ENCODE results near the gene PLXNA4.

DNA sequence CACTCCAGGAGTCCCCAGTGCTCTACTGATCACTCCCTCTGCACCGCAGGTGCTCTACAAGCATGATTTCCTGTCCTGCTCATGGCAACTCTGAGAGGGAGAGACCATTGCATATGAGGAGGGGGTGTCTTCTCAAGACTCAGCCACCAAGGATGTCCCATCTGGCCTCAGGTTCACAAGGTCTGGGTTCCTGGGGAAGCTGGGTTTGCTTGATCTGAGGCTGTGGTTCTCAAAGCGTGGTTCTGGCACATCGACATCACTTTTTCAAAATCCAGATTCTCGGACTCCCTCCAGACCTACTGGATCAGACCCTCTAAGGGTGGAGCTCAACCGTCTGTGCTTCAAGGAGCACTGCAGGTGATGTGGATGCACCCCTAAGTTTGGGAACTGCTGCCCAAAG is 247.5 kb downstream of the PLXNA4 start:
- TF ChIP-seq, protein P1, sequence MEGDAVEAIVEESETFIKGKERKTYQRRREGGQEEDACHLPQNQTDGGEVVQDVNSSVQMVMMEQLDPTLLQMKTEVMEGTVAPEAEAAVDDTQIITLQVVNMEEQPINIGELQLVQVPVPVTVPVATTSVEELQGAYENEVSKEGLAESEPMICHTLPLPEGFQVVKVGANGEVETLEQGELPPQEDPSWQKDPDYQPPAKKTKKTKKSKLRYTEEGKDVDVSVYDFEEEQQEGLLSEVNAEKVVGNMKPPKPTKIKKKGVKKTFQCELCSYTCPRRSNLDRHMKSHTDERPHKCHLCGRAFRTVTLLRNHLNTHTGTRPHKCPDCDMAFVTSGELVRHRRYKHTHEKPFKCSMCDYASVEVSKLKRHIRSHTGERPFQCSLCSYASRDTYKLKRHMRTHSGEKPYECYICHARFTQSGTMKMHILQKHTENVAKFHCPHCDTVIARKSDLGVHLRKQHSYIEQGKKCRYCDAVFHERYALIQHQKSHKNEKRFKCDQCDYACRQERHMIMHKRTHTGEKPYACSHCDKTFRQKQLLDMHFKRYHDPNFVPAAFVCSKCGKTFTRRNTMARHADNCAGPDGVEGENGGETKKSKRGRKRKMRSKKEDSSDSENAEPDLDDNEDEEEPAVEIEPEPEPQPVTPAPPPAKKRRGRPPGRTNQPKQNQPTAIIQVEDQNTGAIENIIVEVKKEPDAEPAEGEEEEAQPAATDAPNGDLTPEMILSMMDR (IDR thresholded peaks at IDR 0.05; ENCODE audit: insufficient read depth, low read length, poor library complexity, severe bottlenecking): no peak
- TF ChIP-seq EZH2phosphoT487 (conservative IDR thresholded peaks at IDR 0.05; ENCODE audit: low read length): no peak
